HG02678 (cell line): ENCODE measurements around the gene MRPL14.

Source experiments
- ATAC-seq: cut with Tn5 transposase; IDR thresholded peaks from one replicate; pipeline ENCODE4 v1.9.1; 2021; ENCODE audit warnings: mild to moderate bottlenecking, moderate library complexity; ENCODE audit not compliant: unreplicated experiment

Gene MRPL14

GRCh38 chr6:44081753-44082152 is 45.5 kb downstream of the MRPL14 start:
- no peak for ATAC-seq

GRCh38 chr6:44080561-44081521 is 46.4 kb downstream of the MRPL14 start:
- no peak for ATAC-seq

GRCh38 chr6:44079672-44080071 is 47.6 kb downstream of the MRPL14 start:
- ATAC-seq, result no peak

GRCh38 chr6:44078827-44079671 is 48.2 kb downstream of the MRPL14 start:
- ATAC-seq, result no peak

- ATAC-seq, result no peak
Measured at GRCh38 chr6:44078219-44078826, 48.9 kb downstream of the MRPL14 start.

- ATAC-seq, result no peak
Measured at GRCh38 chr6:44077214-44077946, 49.9 kb downstream of the MRPL14 start.

- ATAC-seq, result no peak
Measured at GRCh38 chr6:44076356-44077213, 50.7 kb downstream of the MRPL14 start.

GRCh38 chr6:44075647-44076355 is 51.5 kb downstream of the MRPL14 start:
- ATAC-seq, result no peak

- ATAC-seq, result no peak
Measured at GRCh38 chr6:44074813-44075646, 52.2 kb downstream of the MRPL14 start.

GRCh38 chr6:44074439-44074812 is 52.8 kb downstream of the MRPL14 start:
- peak; percentile 31 for ATAC-seq

GRCh38 chr6:44073612-44074438 is 53.4 kb downstream of the MRPL14 start:
- no peak for ATAC-seq

GRCh38 chr6:44072959-44073611 is 54.2 kb downstream of the MRPL14 start:
- ATAC-seq, result peak; percentile 58

GRCh38 chr6:44072452-44072958 is 54.7 kb downstream of the MRPL14 start:
- peak; percentile 1 for ATAC-seq

GRCh38 chr6:44071670-44072451 is 55.4 kb downstream of the MRPL14 start:
- ATAC-seq, result no peak

GRCh38 chr6:44068607-44069296 is 58.5 kb downstream of the MRPL14 start:
- ATAC-seq, result no peak
